GM21528 (cell line): ENCODE measurements around the gene UQCRC2.
"Not testable (repeated sequence)": the region's sequence is repeated elsewhere in the genome, so short reads cannot be mapped to it uniquely, and the experiment has no call there.

Source experiments
- ATAC-seq: cut with Tn5 transposase; IDR thresholded peaks from one replicate; pipeline ENCODE4 v1.9.1; 2021; ENCODE audit warnings: mild to moderate bottlenecking, moderate library complexity; ENCODE audit not compliant: unreplicated experiment, low FRiP score

Gene UQCRC2

DNA sequence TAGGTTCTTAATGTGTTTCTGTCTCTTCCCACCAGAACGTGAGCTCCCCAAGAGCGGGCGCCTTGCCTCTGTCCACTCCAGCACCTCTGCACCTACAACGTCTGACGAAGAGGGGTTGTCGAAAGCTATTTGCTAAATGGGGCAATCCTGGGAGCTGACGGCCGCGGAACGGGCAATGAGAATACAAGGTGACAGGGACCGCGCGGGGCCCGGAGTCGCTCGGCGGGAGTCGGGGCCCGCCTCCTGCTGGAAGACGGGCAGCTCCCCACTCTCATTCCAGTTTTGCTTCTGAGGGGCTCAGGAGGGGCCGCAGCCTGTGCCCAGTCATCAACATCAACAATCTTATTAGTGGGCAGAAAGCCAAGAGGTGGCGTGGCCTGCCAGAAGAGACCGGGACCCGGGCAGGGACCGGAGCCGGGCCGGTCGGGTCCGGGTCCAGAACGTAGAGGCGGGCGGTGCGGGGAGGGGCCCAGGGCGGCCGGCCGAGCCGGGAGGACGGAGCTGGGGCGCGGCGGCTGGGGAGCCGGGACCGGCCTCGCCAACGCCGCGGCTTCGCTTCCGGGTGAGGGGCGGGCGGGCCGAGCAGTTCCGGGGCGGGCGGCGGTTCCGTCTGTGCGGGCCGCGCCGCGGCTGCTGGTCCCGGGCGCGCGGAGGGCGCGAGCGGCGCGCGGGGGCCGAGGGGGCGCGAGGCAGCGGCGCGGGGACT lies 54.5 kb downstream of the UQCRC2 start, which contains the start of gene MOSMO:
Gene MOSMO, plus strand, starts transcription at position 603 of the 706 bp plus-strand sequence. CDS start 191 bp downstream, outside the sequence.
- peak; percentile 58 for ATAC-seq

DNA sequence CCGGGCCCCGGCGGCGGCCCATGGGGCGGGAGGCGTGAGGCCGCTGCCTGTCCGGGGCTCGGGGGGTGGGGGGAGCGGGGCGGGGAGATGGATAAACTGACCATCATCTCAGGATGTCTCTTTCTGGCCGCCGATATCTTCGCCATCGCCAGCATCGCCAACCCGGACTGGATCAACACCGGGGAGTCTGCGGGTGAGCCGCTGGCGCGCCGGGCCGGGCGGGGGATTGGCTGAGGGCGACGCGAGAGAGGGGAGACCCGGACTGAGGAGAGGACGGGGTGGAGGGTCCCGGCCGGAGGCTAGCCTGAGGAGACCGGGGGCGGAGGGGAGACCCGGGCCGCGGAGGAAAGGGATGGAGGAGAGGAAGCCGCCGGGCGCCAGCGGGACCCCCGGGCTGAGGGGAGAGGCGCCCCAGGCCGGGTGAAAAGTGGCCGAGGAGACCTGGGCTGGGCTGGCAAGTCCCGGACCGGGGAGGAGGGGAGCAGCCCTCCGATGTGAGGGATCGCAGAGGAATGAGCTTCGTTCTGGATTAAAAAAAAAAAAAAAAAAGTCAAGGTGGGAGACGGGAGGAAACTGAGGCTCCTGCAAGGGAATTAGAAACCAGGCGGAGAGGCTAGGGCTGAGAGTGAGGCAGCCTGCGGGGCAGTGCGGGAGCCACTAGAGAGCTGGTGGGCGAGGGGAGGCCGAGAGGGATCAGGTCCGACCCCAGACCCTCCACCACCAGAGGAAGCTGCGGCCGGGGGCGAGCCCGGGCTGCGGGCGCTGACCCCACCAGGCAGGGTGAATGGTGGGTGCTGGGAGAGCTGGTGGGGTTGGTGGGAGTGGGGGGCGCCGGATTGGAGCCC lies 55.3 kb downstream of the UQCRC2 start:
- ATAC-seq: peak; percentile 22

DNA sequence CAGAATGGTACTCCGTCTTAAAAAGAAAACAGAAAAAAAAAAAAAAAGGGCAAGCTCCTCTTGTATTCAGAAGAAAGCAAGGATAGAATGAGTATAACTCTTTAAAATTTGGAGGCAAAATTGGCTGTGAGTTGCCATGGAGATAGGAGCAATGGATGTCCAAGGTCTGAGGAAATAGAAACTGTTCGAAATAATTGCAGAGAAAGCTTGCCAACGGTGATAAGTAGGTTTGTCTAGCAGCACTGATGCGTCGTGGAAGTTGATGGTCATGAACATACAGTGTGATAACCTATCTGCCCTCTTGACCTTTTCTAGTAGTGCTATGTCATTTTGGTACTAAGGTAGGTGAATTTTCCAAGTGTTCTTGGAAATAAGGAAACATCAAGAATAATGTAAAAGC lies 57.7 kb downstream of the UQCRC2 start:
- no peak for ATAC-seq

DNA sequence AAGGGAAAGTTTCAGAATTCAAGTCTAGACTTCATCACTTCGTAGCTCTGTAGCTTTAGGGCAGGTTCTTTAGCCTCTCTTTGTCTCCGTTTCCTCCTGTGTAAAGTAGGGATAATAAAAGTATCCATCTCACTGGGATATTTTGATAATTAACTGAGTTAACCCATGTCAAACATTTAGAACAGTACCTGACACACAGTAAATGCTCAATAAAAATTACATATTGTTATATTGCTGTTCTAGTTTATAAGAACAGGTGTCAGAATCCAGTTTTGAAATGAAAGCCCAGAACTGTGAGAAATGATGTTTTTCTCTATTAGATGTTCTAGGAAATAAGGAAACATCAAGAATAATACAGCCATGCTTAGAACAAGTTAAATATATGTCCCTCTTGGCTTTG lies 59.1 kb downstream of the UQCRC2 start:
- ATAC-seq: no peak

DNA sequence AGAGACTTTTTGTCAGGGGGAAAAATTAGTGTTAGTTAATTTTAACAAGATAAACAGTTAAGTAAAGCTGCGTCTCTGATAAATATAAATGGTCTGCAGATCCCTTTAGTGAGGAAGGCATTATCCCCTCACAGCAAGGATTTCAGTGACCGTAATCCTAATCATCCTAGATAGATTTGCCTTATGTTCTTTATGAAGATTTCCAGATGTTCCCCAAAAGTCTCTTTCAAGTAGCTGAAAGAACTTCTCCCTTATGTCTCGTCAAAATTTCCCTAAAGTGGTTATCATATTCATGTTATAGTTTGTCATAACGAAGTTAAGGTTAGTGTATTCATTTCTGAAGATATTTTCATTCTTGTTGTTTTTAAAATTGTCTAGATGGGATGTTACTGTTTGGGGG lies 60.3 kb downstream of the UQCRC2 start:
- no peak for ATAC-seq

DNA sequence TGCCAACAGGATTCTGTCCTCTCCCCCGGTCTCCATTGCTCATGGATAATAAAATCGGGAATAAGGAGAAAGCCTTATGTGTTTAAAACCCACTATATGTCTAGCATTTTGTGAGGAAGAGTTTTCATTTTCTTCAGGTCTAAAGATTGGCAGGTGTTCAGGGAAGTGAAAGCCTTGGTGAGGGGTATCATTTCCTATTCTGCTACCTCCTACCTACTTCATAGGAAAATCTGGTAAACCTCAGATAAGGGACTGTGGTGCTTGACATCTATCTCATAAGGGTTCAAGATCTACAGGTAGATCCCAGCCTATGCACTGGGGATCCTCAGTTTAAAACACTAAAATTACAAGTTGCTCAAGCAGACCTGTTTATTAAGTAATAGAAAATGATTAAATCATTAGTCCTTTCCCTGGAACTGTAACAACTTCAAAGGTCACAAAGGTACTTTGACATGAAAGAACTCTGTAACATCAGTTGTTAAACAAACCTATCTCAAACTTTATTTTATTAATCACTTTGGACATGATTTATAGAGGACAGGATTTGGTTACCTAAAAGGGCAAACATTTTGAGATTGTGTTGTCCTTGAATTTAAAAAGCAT lies 61.2 kb downstream of the UQCRC2 start:
- no peak for ATAC-seq

DNA sequence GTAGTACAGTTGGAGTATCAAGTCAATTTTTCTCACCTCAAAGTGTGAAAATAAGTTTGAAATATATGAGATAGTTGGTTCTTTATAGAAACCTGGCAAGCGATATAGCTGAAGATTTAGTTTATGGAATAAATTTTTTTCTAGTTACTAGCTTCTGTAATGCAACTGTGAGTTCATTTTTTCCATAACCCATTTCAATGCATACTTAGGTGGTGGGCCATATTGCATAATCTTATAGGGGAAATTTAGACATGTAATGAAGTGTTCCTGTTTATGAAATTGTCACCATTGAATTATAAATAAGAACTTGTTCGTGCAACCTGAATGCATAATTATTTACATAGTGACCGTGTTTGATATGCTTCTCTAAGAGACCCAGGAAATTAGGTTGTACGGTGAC lies 63.8 kb downstream of the UQCRC2 start:
- ATAC-seq: no peak

DNA sequence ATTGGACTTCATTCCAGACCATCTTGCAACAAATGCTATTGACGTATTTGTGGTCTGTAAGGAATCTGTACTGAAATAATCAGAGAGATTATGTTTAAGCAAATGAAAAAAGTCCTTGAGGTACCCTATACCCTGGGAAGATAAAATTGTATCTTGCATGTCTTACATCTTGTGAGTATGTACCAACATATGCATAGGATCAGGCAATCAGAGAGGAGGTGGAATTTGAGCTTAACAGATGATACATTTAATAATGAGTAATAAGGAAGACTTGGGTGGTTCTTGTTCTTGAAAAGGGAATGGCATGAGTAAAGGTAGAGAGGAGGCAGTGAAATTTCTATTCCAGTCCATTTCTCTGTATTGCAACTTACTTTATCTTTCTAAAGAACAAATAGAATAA lies 65.4 kb downstream of the UQCRC2 start:
- ATAC-seq: no peak

DNA sequence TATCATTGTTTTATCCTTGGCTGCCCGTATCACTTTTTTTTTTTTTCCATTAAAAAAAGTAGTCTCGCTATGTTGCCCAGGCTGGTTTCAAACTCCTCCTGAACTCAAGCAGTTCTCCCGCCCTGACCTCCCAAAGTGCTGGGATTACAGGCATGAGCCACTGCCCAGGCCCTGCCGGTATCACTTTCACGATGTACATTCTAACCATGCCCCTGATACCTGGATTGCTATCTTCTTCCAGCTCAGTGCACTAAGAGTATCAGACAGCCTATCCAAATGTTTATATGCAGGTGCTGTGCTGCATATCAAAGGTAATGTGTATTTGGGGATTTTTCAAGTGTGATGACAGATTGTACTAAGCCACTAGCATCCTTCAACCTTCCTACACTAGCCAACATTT lies 69.0 kb downstream of the UQCRC2 start:
- ATAC-seq: no peak

DNA sequence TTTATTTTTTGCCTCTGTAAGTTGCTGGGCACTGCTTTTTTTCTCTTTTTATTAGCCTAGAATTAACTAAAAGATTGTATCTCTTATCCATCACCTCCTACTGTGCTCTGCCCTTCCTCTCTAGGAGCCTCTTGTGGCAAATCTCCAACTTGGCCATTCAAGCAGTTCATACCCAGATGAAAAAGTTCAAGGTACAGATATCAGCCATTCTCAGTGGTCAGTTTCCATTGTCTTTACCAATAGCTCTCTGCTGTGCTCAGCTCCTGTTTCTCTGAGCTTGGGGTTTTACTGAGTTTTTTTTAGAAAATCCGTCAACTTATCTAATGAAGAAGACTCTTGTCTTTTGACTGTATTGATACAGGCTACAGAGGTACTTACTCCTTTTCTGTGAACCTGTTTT lies 70.3 kb downstream of the UQCRC2 start:
- ATAC-seq: no peak

DNA sequence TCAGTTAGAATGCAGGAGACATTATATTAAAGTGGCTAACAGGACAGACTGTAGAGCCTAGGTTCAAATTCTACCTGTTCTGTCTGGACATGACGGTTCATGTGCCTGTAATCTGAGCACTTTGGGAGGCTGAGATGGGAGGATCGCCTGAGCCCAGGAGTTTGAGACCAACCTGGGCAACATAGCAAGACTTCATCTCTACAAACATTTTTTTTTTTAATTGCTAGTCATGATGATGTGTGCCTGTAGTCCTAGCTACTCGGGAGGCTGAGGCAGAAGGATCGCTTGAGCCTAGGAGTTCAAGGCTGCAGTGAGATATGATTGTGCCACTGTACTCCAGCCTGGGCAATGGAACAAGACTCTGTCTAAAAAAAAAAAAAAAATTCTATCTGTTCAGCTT lies 71.6 kb downstream of the UQCRC2 start:
- not testable (repeated sequence) for ATAC-seq

DNA sequence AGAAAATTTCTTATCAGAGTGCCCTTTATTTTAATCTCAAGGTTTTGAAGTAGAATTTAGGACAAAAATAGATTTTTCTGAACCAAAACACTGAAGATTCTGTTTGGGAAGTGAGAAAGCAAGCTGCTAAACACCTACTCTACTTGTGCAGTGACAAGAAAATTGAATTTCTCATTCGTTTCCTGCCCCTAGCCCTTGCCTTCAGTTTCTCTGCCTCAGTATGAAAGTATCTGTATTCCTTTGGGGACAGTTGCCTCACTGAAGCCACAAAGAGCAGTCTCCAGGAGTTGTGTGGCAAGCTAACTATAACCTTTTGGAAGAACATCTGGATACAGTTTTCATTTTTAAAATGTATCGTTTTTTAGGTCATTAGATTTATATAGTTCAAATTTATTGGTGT lies 74.5 kb downstream of the UQCRC2 start:
- no peak for ATAC-seq

DNA sequence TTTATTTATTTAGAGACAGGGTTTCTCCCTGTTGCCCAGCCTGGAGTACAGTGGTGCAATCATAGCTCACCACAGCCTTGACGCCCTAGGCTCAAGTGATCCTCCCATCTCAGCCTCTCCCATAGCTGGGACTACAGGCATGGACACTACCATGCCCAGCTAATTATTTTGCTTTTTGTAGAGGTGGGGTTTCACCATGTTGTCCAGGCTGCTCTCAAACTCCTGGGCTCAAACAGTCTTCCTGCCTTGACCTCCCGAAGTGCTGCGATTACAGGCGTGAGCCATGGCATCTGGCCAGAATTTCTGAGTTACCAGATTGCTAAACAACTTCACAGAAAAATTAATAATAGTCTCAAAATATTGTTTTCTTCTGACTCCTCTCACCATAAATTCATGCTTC lies 76.5 kb downstream of the UQCRC2 start:
- ATAC-seq: no peak

DNA sequence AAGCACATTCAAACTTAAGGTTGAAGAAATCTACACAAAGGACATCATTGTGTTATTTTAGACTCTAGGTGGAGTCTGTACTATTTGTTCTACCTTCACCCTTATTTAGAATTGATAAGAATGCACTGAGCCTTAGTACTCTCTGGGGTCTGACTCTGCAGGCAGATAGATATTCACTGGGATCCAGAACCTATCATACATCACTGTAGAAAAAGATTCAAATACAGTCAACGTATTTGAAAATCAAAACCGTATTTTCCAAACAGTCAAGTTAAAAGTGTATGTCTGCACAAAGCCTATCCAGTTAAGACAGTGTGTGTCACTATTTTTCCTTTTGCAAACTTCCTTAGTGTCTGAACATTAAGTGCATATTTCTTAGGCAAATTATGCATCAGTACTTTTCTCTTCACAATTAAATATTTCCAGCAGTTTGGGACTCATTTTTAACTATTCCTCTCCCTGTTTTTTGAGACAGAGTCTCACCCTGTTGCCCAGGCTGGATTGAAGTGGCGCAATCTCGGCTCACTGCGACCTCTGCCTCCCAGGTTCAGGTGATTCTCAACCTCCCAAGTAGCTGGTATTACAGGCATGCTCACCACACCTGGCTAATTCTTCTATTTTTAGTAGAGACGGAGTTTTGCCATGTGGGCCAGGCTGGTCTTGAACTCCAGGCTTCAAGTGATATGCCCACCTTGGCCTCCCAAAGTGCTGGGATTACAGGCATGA lies 77.1 kb downstream of the UQCRC2 start:
- no peak for ATAC-seq

DNA sequence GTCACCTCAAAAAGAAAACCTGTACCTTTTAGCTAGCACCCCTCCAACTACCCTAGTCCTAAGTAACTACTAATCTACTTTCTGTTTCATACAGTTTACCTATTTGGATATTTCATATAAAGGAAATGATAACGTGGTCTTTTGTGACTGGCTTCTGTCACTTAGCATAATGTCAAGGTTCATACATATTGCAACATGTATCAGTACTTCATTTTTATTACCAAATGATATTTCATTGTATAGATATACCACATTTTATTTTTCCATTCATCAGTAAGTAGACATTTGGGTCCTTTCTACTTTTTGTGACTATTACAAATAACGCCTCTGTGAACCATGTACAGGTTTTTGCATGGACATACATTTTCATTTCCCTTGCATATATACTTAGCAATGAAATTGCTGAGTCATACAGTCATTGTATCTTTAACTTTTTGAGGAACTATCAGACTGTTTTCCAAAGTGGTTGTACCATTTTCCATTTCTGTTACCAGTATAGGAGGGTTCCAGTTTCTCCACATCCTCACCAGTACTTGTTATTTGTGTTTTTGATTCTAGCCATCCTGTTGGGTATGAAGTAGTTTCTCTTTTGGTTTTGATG lies 78.4 kb downstream of the UQCRC2 start:
- ATAC-seq: no peak
